Stomach smooth muscle (tissue), 2 donors: ENCODE data around the gene KLHL40.

ENCODE experiments used
- H3K27ac ChIP-seq: one replicate; pipeline ENCODE4 v1.7.0; 2013; ENCODE audit warnings: mild to moderate bottlenecking, low read length, inconsistent platforms
- H3K27me3 ChIP-seq, 2 donors: one replicate each; pipeline ENCODE4 v1.7.0; 2013; ENCODE audit warnings: low read length in 2 of 2; ENCODE audit not compliant: insufficient read depth in 2 of 2, control insufficient read depth in 1 of 2
- H3K36me3 ChIP-seq, 2 donors: one replicate each; pipeline ENCODE4 v1.7.0; 2013; ENCODE audit warnings: low read length in 2 of 2; ENCODE audit not compliant: control insufficient read depth in 2 of 2, insufficient read depth in 2 of 2
- H3K4me1 ChIP-seq: one replicate; pipeline ENCODE4 v1.7.0; 2013; ENCODE audit warnings: low read length; ENCODE audit not compliant: control insufficient read depth, insufficient read depth
- H3K4me3 ChIP-seq, 2 donors: one replicate each; pipeline ENCODE4 v1.7.0; 2013; ENCODE audit warnings: low read length in 2 of 2
- H3K9ac ChIP-seq, 2 donors: one replicate each; pipeline ENCODE4 v1.7.0; 2013; ENCODE audit warnings: low read length in 2 of 2, mild to moderate bottlenecking in 1 of 2
- H3K9me3 ChIP-seq, 2 donors: one replicate each; pipeline ENCODE4 v1.7.0; 2013; ENCODE audit warnings: low read length in 2 of 2; ENCODE audit not compliant: control insufficient read depth in 2 of 2
- donor health status: healthy.
- donor health status: Pancreatic carcinoma.

Gene KLHL40

GRCh38 chr3:42700366-42701288, 15.3 kb downstream of the KLHL40 start:
- no peaks in the 10 kb centered on the region for H3K9me3 ChIP-seq
- no peak overlapping the region for H3K27ac ChIP-seq
- no peaks in the 10 kb centered on the region for H3K36me3 ChIP-seq
- H3K9ac ChIP-seq: no peak overlapping the region
- H3K4me1 ChIP-seq: no peaks in the 10 kb centered on the region
- H3K4me3 ChIP-seq: no peak overlapping the region
- H3K27me3 ChIP-seq: peaks cover 0 to 4% of the 10 kb centered on the region in 2 donors

GRCh38 chr3:42701371-42702065, 16.2 kb downstream of the KLHL40 start:
- Histone ChIP-seq H3K36me3 (no peaks in the 10 kb centered on the region), H3K27ac (no peak overlapping the region), H3K9ac (no peak overlapping the region), H3K4me1 (no peaks in the 10 kb centered on the region), H3K9me3 (no peaks in the 10 kb centered on the region), H3K4me3 (no peak overlapping the region), H3K27me3 (peaks cover 0 to 4% of the 10 kb centered on the region in 2 donors)

- H3K4me1 ChIP-seq: no peaks in the 10 kb centered on the region
- H3K27me3 ChIP-seq: peaks cover 0 to 4% of the 10 kb centered on the region in 2 donors
- no peaks in the 10 kb centered on the region for H3K9me3 ChIP-seq
- H3K27ac ChIP-seq: no peak within 1 kb of the TSS
- H3K4me3 ChIP-seq: no peak within 1 kb of the TSS
- H3K36me3 ChIP-seq: no peaks in the 10 kb centered on the region
- no peak within 1 kb of the TSS for H3K9ac ChIP-seq
Measured at GRCh38 chr3:42702066-42702951, 17.0 kb downstream of the KLHL40 start, which contains the start of gene HHATL. Gene HHATL (minus strand): TSS chr3:42702798. CDS start chr3:42700826, 1,972 bp downstream.

DNA sequence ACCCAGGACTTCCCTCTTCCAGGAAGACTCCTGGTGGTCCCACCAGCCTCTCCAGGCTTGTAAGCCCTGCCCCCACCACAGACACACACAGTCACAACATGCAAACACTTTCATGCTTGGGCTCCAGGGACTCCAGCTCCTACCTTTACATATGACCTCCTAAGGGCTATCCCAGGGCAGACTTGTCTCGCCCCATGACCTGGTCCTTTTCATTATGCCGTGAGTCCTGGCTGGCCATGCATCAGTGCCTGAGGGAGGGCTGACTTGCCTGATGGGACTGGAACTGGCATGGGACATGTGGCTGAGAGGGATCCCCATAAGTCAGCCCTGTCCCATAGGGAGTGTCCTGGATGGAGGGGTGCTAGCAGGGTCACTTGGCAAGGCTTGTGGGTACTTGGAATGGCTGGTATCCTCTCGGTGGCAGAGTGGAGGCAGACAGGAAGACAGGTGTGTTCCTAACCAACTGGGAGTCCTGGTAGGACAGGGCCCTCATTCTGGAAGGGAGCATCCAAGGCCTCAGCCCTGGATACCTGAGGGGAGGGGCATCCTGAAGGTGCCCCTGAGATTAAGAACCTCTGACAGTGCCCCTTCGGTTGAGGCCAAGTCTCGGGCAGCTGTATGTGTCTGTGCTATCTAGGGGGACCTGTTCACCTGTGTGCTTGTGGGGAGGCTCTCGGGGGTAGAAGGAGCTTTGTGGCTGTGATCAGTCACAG, 17.8 kb downstream of the KLHL40 start:
- no peak overlapping the region for H3K9ac ChIP-seq
- H3K4me1 ChIP-seq: no peaks in the 10 kb centered on the region
- no peak overlapping the region for H3K27ac ChIP-seq
- H3K9me3 ChIP-seq: no peaks in the 10 kb centered on the region
- peaks cover 0 to 4% of the 10 kb centered on the region in 2 donors for H3K27me3 ChIP-seq
- H3K4me3 ChIP-seq: no peak overlapping the region
- H3K36me3 ChIP-seq: no peaks in the 10 kb centered on the region

GRCh38 chr3:42703695-42704025, 18.3 kb downstream of the KLHL40 start:
- no peaks in the 10 kb centered on the region for H3K36me3 ChIP-seq
- no peaks in the 10 kb centered on the region for H3K9me3 ChIP-seq
- H3K4me1 ChIP-seq: no peaks in the 10 kb centered on the region
- H3K9ac ChIP-seq: no peak overlapping the region
- H3K4me3 ChIP-seq: no peak overlapping the region
- no peak overlapping the region for H3K27ac ChIP-seq
- peaks cover 0 to 4% of the 10 kb centered on the region in 2 donors for H3K27me3 ChIP-seq

GRCh38 chr3:42704136-42704841, 19.0 kb downstream of the KLHL40 start:
- Histone ChIP-seq H3K27ac (no peak overlapping the region), H3K36me3 (no peaks in the 10 kb centered on the region), H3K27me3 (peaks cover 0 to 4% of the 10 kb centered on the region in 2 donors), H3K4me1 (no peaks in the 10 kb centered on the region), H3K9ac (no peak overlapping the region), H3K9me3 (no peaks in the 10 kb centered on the region), H3K4me3 (no peak overlapping the region)

- Histone ChIP-seq H3K4me1 (no peaks in the 10 kb centered on the region), H3K27ac (no peak overlapping the region), H3K4me3 (no peak overlapping the region), H3K9me3 (no peaks in the 10 kb centered on the region), H3K36me3 (no peaks in the 10 kb centered on the region), H3K9ac (no peak overlapping the region), H3K27me3 (peaks cover 0 to 4% of the 10 kb centered on the region in 2 donors)
Measured at GRCh38 chr3:42705058-42705767, 19.9 kb downstream of the KLHL40 start.

GRCh38 chr3:42705962-42706585, 20.7 kb downstream of the KLHL40 start:
- no peaks in the 10 kb centered on the region for H3K36me3 ChIP-seq
- no peaks in the 10 kb centered on the region for H3K4me1 ChIP-seq
- H3K27ac ChIP-seq: no peak overlapping the region
- H3K27me3 ChIP-seq: peaks cover 0 to 4% of the 10 kb centered on the region in 2 donors
- no peaks in the 10 kb centered on the region for H3K9me3 ChIP-seq
- no peak overlapping the region for H3K9ac ChIP-seq
- H3K4me3 ChIP-seq: no peak overlapping the region
